Hematopoietic multipotent progenitor cell treated with erythropoietin and hydrocortisone succinate and interleukin-3 and kit ligand, for 17 days (in vitro differentiated cells): ENCODE results near the gene SERPINB10.

Source experiments
- DNase-seq: peaks from one replicate; pipeline ENCODE4 v3.0.0-alpha.2; 2015; ENCODE audit warnings: low spot score

The SERPINB10 gene

DNA sequence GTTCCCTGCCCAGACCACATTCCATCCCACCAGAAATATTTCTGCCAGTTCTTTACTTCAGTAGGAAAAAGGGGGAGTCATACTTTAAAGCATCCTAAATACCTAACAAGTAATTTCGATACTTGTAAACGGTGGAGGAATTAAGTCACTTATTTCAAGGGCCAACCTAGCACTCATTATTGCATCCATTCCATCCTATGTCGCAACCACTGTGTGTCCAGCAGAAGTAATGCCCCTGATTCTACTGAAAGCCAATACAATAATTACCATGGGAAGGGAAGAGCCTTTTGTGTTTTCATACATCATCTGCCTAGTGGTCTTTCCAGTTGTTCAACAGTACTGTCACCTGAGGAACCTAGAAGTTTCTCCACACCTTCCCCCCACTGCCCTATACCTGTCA is 74.6 kb downstream of the SERPINB10 start:
- no peak for DNase-seq
